Peyer's patch (tissue), 4 donors: ENCODE measurements around the gene RPS15. TPM values are rescaled to one million over a fixed set of nuclear protein-coding genes. Genes with fewer than 3 reads are reported as not detected.

Source experiments
- DNase-seq, 3 donors: peaks; one replicate each; pipeline ENCODE4 v3.0.0-alpha.2; 2017 to 2019
- H3K27ac ChIP-seq, 4 donors: fragments of 200-600 bp; sonication (generic); one replicate each; pipeline ENCODE4 v1.5.1; 2016 to 2019
- H3K27me3 ChIP-seq, 2 donors: fragments of 200-600 bp; sonication (generic); one replicate each; pipeline ENCODE4 v1.5.1; 2019
- H3K36me3 ChIP-seq, 3 donors: fragments of 200-600 bp; sonication (generic); one replicate each; pipeline ENCODE4 v1.5.1; 2016 to 2019
- H3K4me1 ChIP-seq, 4 donors: fragments of 200-600 bp; sonication (generic); one replicate each; pipeline ENCODE4 v1.5.1; 2016 to 2019
- H3K4me3 ChIP-seq, 4 donors: fragments of 200-600 bp; sonication (generic); 1 replicate in 3 of 4; 2 replicates in 1 of 4; pipeline ENCODE4 v1.5.1; 2016 to 2019; ENCODE audit warnings: mild to moderate bottlenecking in 1 of 4
- H3K9me3 ChIP-seq, 4 donors: fragments of 200-600 bp; sonication (generic); one replicate each; pipeline ENCODE4 v1.5.1; 2016 to 2019; ENCODE audit warnings: mild to moderate bottlenecking in 1 of 4
- POLR2A ChIP-seq, 2 donors: fragments of 450-650 bp; IDR thresholded peaks; one replicate each; pipeline ENCODE4 v1.5.1; 2017; ENCODE audit warnings: antibody characterized with exemption in 2 of 2, mild to moderate bottlenecking in 2 of 2, moderate library complexity in 2 of 2
- total RNA-seq, 4 donors: library from RNA; depleted of rRNA; stranded (reverse); fragments of >200 nt; gene quantifications; one replicate each; pipeline ENCODE4 v1.1.0, GENCODE V29; 2016
- TF ChIP-seq, protein P1 (sequence below), 6 experiments: fragments of 450-650 bp in 4 of 6; fragments of 200-600 bp in 2 of 6; sonication (generic) in 1 of 6; IDR thresholded peaks; one replicate each; pipeline ENCODE4 v1.5.1; 2017 to 2019; ENCODE audit warnings: antibody characterized with exemption in 6 of 6, mild to moderate bottlenecking in 3 of 6, moderate library complexity in 1 of 6

The RPS15 gene
- total RNA-seq, 4 donors from 2014 or later: 1,044 to 1,915 (median 1,354) TPM

DNA sequence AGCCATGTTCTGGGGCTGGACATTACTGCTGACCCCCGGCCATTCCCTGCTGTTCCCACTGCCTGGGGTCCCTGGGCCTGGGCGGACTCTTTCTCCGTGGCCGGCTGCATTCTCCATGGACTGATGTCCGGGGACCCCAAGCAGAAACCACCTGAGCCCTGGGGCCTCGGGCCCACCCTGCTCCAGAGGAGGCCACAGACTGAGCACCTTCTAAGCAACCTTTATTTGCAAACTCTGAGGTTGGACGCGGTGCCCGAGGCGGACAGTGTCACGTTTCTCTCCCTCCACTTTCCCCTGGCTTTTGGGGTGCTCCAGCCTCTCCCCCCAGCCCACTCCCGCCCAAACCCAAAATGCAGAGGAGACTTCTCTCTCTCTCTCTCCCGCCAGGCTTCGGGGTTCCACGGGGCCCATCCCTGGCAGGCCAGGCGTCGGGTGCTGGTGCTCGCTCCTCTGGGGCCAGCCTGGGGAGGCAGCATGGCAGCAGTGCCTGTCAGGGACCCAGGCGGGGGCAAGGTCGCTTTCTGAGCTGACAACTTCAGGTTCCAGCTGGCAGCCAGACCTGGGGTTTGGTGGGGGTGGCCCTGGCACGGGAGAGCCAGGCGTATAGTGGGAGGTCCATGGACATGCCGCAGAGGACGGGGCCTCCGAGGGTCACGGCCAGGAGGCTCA, 43.2 kb downstream of the RPS15 start:
- Histone ChIP-seq H3K4me3 (no peak overlapping the region), H3K4me1 (peaks cover 0 to 16% (median 14%) of the 10 kb centered on the region in 4 donors), H3K27me3 (no peaks in the 10 kb centered on the region), H3K9me3 (no peaks in the 10 kb centered on the region), H3K36me3 (peaks cover 0 to 6% (median 0%) of the 10 kb centered on the region in 3 donors), H3K27ac (no peak overlapping the region)
- TF ChIP-seq, protein P1, sequence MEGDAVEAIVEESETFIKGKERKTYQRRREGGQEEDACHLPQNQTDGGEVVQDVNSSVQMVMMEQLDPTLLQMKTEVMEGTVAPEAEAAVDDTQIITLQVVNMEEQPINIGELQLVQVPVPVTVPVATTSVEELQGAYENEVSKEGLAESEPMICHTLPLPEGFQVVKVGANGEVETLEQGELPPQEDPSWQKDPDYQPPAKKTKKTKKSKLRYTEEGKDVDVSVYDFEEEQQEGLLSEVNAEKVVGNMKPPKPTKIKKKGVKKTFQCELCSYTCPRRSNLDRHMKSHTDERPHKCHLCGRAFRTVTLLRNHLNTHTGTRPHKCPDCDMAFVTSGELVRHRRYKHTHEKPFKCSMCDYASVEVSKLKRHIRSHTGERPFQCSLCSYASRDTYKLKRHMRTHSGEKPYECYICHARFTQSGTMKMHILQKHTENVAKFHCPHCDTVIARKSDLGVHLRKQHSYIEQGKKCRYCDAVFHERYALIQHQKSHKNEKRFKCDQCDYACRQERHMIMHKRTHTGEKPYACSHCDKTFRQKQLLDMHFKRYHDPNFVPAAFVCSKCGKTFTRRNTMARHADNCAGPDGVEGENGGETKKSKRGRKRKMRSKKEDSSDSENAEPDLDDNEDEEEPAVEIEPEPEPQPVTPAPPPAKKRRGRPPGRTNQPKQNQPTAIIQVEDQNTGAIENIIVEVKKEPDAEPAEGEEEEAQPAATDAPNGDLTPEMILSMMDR (IDR thresholded peaks at IDR 0.05): no peak
- TF ChIP-seq POLR2A (IDR thresholded peaks at IDR 0.05): no peak
- DNase-seq: no peak

DNA sequence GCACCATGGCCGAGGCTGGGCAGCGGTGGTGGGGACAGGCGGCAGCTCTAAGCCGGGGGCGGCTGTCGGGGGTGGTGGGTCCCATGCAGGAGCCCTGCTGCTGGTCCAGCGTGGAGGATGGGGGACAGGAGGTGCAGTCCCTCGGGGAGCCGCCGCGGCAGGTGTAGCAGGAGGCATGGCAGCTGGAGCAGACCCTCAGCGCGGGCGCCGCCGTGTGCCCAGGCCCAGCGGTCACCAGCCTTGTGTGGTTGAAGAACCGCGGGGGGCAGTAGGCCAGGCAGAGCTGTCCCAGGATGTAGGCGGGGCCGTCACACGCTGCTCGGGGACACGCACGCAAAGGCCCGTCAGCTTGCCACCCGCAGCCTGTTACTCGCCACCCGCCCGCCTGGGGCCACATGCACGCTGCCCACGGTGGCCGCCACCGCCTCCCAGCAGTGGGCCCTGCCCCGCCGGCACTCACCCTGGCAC, 43.7 kb downstream of the RPS15 start:
- TF ChIP-seq POLR2A (IDR thresholded peaks at IDR 0.05): no peak
- TF ChIP-seq, protein P1 (IDR thresholded peaks at IDR 0.05): no peak
- H3K4me1 ChIP-seq: peaks cover 0 to 15% (median 14%) of the 10 kb centered on the region in 4 donors
- H3K4me3 ChIP-seq: no peak overlapping the region
- no peak for DNase-seq
- no peaks in the 10 kb centered on the region for H3K27me3 ChIP-seq
- H3K36me3 ChIP-seq: peaks cover 0 to 2% (median 0%) of the 10 kb centered on the region in 3 donors
- no peaks in the 10 kb centered on the region for H3K9me3 ChIP-seq
- no peak overlapping the region for H3K27ac ChIP-seq

DNA sequence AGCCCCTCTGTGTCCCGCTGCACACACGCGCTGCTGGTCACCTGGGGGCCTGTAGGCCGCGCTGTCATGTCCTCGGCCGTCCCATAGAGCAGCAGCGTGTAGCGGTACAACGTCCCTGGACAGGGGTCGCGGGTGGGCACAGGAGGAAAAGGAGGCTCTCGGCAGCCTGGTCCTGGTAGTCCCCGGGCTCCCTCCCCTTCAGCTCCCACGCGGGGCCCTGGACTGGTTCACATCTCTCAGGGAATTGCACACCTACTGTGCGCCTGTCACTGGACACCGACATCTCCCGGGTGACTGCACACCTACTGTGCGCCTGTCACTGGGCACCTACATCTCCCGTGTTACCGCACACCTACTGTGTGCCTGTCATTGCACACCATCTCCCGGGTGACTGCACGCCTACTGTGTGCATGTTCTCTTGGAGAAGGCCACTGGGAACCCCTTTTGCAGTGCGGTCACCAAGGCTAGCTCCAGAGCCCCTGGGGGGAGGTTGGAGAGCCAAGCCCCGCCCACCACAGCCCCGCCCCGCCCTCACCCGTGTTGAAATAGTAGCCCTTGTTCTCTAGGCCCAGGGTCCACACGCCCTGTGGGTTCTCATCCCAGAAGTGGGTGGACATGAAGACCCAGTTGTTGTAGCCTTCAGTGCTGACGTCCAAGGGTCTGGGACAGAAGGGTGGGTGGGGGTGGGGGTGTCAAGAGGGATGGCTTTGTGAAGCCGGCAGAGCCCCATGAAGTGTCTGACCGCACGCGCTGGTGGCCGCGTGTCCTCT, 44.4 kb downstream of the RPS15 start:
- Histone ChIP-seq H3K9me3 (no peaks in the 10 kb centered on the region), H3K36me3 (no peaks in the 10 kb centered on the region), H3K27ac (no peak overlapping the region), H3K4me3 (no peak overlapping the region), H3K4me1 (peaks cover 0 to 14% (median 11%) of the 10 kb centered on the region in 4 donors), H3K27me3 (no peaks in the 10 kb centered on the region)
- DNase-seq: no peak
- TF ChIP-seq, protein P1 (IDR thresholded peaks at IDR 0.05): no peak
- no peak for TF ChIP-seq POLR2A (IDR thresholded peaks at IDR 0.05)

DNA sequence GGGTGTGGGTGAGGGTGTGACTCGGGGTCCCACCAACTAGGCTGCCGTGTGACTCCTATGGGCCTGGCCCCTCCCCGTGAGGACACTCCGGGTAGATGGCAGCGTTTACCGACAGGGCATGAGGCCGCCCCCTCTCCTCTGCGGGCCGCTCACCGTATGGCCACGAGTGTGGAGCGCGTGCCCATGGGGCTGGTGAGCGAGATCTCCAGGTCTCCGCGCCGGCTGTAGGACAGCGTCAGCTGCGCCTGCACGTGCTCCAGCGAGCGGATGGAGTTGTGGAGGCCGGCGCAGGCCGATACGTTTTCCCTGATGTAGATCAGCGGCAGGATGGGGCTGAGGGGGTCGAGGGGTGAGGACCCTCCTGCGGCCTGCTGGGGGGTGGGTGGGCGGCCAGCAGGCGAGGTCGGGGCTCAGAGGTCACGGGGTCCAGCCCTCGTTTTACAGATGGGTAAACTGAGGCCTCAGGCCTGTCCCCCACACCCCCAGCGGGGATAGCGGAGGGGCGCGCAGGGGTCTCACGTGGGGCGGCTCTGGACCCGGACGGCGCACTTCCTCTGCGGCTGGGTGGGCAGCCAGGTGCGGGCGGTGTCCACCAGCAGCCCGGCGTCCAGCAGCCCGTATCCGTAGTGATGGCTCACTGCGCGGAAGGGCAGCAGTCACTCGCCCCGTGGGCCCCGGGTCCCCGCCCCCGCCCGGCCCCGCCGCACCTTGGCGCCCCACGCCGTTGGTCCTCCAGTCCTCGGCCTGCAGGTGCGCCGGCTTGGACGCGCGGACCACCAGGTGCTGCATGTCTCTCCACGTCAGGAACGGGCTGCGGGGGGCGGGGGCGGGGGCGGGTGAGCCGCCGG, 45.2 kb downstream of the RPS15 start:
- TF ChIP-seq, protein P1 (IDR thresholded peaks at IDR 0.05): no peak
- TF ChIP-seq POLR2A (IDR thresholded peaks at IDR 0.05): no peak
- H3K9me3 ChIP-seq: no peaks in the 10 kb centered on the region
- H3K36me3 ChIP-seq: no peaks in the 10 kb centered on the region
- H3K27me3 ChIP-seq: no peaks in the 10 kb centered on the region
- no peak overlapping the region for H3K4me3 ChIP-seq
- H3K27ac ChIP-seq: no peak overlapping the region
- peaks cover 0 to 8% (median 4%) of the 10 kb centered on the region in 4 donors for H3K4me1 ChIP-seq
- DNase-seq: no peak

DNA sequence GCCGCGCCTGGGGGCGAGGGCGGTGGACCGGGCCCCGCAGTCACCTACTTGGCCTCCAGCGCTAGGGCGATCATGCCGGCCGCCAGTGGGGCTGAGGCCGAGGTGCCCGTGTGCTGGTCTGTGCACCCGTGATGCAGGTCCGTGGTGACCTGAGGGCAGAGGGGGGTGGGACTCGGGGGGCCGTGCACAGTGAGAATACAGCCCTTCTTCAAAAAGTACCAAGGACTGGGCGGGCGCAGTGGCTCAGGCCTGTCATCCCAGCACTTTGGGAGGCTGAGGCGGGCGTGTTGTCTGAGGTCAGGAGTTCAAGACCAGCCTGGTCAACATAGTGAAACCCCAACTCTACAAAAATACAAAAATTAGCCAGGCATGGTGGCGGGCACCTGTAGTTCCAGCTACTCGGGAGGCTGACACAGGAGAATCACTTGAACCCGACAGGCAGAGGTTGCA, 45.8 kb downstream of the RPS15 start:
- DNase-seq: no peak
- no peaks in the 10 kb centered on the region for H3K36me3 ChIP-seq
- TF ChIP-seq POLR2A (IDR thresholded peaks at IDR 0.05): no peak
- TF ChIP-seq, protein P1 (IDR thresholded peaks at IDR 0.05): no peak

More for the DNA sequence above, 45.8 kb downstream of the RPS15 start:
- no peak overlapping the region for H3K4me3 ChIP-seq
- no peaks in the 10 kb centered on the region for H3K9me3 ChIP-seq
- H3K27ac ChIP-seq: no peak overlapping the region
- H3K4me1 ChIP-seq: peaks cover 0 to 6% (median 3%) of the 10 kb centered on the region in 4 donors
- H3K27me3 ChIP-seq: no peaks in the 10 kb centered on the region
